HG02610 (cell line): ENCODE measurements around the gene CCDC85B.

Experiments
- ATAC-seq: cut with Tn5 transposase; IDR thresholded peaks from one replicate; pipeline ENCODE4 v1.9.1; 2021; ENCODE audit warnings: mild to moderate bottlenecking, moderate library complexity; ENCODE audit not compliant: unreplicated experiment

The CCDC85B gene

DNA sequence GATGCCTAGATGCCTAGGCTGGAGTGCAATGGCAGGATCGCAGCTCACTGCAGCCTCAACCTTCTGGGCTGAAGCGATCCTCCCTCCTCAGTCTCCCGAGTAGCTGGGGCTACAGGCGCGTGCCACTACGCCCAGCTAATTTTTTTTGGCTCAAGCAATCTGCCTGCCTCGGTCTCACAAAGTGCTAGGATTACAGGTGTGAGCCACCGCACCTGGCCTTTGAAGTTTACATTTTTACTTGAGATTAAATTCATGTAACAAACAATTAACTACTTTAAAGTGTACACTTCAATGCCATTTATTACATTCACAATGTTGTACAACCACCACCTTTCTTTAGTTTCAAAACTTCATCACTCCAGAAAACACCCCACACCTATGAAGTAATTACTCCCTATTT, 13.2 kb downstream of the CCDC85B start:
- ATAC-seq, result no peak

DNA sequence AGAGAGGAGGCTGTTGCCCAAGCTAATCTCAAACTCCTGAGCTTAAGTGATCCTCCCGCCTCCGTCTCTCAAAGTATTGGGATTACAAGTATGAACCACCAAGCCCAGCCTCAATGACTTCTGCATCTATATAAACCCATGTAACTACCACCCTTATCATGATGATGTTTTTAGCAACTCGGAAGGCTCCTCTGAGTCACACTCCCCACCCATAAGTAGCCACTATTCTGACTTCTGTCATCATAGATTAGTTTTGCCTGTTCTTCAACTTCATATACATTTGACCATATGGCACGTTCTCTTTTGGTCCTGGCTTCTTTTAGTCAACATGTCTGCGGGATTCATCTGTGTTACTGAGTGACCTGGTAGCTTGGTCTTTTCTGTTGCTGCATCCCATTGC, 16.1 kb downstream of the CCDC85B start:
- no peak for ATAC-seq

DNA sequence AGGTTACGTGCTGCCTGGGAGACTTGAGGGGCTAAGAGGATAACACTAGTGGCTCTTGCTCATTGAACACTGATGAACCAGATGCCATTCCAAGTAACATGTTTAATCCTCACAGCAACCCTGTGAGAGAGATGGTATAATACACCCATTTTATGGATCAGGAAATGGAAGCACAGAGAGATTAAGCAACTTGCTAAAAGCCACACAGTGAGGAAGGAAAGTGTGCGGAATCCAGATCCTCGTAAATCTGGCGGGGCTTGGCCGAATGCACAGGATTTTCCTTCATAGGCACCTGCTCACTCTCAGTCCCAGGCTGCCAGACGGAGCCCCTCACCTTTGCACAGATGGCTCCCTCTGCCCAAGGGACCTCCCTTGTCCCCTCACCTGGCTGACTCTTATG, 17.4 kb downstream of the CCDC85B start:
- ATAC-seq, result no peak

DNA sequence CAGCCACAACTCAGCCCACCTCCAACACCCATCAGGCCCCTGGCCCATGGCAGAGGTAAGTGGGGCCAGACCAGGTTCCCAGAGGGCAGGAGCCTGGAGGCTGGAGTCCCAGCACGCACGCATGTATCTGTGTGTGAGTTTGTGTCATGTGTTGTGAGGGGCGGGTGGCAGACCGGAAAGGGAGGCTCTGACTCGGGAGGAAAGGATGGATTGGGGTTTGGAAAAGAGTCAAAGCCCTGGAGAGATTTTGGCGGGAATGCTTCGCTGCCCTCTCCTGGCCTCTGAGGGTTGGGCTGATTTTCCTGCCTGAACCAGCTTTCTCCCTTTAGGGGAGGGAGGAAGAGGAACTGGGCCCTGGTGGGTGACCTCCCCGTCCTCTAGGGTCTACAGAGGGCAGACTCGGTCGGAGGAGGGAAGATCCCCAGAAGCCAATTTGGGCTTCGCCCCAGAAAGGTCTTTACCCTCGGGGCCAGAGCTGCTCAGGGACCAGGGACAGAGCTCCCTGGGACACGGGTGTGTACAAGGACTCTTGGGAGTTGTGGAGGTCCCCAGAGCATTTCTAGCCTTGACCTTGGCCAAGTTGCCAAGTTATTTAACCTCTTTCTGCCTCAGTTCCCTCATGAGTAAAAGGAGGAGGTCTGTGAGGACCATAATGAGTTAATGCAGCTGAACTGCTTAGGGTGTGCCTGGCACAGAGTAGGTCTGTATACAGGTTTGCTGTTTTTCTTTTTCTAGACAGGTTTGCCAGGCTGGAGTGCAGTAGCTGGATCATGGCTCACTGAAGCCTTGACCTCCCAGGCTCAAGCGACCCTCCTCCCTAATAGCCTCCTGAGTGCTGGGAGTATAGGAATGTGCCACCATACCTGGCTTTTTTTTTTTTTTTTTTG, 21.5 kb downstream of the CCDC85B start:
- no peak for ATAC-seq

DNA sequence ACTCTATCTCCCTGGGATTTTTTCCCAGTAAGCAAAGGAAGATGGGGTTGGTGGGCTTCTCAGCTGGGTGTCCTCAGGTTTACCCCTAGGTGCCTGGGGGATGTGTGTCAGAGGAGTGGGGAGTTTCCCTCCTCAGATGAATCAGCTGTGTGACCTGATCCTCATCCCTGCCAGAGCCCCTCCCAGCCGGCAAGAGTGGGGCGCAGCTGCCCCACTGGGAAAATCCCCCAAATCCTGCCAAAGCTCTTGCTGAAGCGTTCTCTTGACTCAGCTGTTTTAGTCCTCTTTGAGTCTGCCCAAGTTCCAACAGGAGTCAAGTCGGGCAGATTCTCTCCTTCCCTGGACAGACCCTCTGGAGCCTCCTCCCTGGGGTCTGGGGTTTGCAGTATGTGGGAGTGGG, 22.4 kb downstream of the CCDC85B start:
- no peak for ATAC-seq

DNA sequence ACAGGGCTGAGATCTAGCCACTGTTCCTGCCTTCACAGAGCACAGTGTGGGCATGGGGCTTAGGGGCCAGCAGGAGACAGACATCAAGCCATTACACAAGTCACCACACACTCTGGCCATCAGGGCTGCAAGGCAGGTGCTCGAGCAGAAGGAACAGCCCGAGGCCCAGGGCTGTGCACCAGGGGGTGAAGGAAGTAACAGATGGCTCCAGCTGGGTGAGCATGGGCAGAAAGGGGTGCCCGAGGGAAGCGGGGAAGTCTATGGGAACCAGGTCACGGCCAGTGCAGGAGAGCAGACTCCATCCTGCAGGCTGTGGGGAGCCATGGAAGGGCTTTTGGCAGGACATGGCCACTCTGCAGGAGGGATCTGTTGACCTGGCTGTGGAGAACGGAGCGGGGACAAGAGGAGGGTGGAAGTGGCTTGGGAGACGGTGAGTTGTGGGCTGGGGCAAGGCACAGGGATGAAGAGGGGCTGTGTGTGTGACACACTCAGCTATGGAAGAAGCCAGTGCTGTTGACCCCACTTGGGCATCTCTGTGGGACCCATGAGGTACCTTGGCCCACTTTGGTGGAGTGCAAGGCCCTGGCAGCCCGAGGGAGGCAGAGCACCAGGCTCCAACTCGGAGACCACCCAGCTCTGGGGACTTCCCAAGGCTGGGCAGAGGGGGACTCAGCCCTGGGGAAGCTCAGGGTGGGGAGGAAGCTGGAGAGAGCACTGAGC, 24.8 kb downstream of the CCDC85B start:
- ATAC-seq, result no peak

DNA sequence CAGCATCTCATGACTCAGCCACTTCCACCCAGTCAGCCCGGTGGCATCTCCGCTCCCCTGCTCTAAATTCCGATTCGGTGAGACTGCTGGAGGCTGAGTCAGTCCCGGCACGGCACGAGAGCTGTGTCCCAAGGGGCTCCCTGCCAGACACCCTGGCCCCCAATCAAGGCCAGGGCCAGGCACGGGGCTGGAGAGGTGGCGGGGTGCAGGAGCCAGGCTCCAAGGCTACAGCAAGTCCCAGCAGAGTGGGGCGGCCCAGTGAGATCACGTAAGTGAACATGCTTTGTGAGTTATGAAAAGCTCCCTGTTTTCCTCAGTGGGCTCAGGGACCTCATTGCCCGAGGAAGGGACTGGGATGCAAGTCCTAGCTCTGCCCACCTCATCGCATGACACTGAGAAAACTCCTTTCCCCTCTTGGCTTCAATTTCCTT, 25.4 kb downstream of the CCDC85B start:
- ATAC-seq, result no peak

DNA sequence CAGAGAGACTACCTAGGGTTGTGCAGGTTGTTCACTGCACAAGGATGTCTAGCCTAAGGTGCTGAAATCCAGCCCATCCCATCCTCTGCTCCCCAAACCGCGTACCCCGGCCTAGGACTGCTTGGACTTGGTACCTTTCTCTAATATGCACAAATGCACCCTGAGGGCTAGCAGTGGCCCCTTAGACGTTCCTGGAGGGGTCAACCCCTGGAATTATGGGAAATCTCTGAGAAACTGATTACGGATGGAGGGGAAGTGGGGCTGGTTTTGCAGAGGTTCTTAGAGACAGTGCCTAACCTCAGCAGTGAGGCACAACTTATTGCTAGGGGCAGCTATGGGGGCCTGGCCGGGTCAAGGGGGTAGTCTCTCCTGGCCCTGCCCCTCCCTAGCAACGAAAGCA, 25.9 kb downstream of the CCDC85B start:
- no peak for ATAC-seq

DNA sequence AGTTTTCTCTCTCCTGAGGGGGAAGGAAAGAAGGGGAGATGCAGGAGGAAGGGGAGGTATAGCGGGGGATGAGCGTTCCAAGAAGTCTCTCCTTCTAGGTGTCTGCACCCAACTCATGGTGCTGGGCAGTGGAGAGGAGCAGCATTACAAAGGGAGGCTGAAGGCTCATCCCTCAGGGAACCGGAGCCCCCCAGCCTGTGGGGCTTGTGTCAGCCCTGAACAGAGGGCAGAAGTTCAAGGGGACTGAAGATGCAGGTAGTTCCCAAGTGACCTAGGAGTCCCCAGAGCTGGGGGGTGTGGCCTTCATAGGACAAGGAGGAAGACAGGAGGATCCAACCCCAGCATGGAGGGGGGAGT, 26.6 kb downstream of the CCDC85B start:
- ATAC-seq, result no peak

DNA sequence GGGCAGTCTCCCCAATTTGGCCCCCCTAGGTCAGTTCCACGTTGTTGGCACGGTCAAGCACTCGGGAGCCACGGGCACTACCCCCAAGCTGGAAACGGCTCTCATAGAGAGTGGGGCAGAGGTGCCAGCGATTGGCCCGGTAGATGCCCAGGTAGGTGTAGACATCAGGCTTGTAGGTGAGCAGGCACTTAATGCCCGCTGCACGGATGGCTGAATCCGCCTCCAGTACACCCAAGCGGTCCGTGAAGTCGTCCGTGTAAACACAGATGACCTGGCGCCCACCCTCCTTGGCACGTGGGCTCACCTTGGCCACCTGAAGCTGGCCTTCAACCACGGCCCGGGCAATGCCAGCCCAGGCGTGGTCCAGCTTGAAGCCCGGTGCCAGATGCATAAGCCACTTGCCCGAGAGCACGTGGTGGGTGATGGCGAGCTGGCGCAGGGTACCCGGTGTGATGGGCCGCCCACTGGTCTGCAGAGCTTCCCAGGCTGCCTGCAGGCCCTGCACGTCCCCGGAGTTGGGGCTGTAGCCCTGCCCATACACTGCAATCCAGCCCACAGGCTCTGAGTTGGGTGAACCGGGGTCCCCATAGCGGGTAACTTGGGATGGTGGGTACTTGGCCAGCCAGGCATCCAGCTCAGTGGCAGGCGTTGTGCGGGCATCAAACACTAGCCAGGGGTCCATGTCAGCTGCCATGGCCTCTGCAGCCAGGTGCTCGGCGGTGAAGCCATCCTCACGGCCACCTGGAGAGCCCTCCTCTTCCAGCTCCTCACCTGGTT, 27.1 kb downstream of the CCDC85B start:
- no peak for ATAC-seq

DNA sequence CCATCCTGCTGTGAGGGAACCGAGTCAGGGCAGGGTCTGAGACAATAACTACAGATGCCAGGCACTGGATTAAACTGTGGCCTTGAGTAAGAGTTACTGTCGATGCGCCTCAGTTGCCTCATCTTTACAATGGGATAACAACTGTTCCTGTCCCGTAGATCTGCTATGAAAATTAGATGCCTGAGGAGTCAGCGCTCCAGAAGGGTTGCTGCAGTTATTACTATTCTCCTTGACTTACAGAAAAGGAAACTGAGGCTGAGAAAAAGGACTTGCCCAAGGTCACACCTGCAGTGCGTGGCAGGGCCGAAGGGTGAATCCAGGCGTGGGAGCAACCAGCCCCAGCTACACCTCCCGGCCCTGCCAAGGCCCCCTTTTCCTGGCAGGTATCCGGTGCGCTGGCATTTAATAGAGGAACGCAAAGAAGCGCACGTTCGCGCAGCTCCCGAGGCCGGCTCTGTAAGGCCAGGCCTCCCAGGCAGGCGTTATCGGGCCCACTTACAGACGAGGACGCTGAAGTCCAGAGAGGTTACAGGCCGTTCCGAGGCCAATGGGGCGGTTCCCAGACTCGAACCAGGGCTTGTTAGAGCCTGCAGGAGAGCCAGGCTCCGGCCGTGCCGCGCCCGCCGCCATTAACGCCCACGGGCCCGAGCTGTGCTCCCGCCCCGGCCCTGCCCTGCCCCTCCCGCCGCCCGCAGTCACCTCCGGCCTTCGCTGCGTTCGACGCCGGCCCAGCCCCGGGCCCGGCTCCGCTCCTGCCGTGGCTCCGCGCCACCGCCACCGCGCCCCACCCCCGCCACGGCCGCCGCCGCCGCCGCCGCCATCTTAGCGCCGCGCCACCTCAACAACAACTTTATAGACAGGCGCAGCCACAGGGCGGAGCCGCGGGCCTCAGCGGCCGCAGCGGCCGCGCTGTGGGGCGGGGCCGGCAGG, 28.0 kb downstream of the CCDC85B start, which contains the start of gene C11orf68:
Gene C11orf68, minus strand, starts transcription at position 852 of the 930 bp plus-strand sequence. Its CDS starts 31 bp downstream, at position 821.
- ATAC-seq, result peak; percentile 45

DNA sequence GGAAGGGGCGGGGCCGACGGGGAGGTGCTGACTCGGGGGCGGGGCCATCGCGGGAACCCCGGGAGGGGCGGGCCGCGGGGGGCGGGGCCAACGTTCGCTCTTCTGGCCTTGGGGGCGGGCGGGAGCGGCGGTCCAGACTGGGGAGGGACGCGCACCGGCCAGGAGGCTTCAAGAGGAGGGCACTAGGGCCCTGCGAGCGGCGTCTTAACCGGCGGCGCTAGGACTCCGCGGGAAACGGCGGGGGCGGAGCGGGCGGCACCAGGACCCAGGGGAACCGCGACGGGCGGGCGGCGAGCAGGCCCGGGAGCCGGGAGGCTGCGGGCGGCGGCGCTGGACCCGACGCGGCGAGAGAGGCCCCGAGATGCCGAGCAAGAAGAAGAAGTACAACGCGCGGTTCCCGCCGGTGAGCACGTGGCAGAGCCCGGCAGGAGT, 28.7 kb downstream of the CCDC85B start, which contains the start of gene DRAP1:
Gene DRAP1, plus strand, starts transcription at position 286 of the 432 bp plus-strand sequence. Its CDS starts 76 bp downstream, at position 362.
- ATAC-seq, result peak; percentile 82

DNA sequence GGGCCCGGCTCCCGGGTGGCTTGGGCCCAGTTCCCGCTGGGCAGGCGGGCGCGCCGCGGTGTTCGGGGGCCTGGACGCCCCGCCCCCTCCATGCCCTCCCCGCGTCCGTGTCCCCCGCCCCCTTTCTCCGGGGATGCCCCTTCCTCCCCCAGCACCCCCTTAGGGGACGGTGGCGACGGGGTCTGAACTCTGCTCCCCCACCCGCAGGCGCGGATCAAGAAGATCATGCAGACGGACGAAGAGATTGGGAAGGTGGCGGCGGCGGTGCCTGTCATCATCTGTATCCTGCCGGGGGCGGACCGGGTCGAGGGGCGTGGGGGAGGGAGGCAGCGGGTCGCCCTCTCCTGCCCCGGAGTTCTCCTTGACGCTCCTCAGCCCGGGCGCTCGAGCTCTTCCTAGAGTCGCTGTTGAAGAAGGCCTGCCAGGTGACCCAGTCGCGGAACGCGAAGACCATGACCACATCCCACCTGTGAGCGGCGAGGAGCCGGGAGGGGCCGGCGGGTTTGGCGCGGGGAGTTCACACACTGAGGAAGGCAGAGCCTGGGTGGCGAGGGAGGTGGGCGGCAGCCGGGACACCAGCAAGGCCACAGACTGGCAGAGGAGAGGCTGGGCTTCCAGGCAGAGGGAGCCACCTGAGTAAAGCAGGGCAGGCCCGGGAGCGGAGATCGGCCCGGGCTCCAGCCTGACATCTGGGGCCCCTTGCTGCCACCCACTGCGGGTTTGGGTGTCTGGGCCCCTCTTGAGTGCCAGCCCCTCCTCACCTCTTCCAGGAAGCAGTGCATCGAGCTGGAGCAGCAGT, 29.3 kb downstream of the CCDC85B start:
- ATAC-seq, result peak; percentile 28

DNA sequence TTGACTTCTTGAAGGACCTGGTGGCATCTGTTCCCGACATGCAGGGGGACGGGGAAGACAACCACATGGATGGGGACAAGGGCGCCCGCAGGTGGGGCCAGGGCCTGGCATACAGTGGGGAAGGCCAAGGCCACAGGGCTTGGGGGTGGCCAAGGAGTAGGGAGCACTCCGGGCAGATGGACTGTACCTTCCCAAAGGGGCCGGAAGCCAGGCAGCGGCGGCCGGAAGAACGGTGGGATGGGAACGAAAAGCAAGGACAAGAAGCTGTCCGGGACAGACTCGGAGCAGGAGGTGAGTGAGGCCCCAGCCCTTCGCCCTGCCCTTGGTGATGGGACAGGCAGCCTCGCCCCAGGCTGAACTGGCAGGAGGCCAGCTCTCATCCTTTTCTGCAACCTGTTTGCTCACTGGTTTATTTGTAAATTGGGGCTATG, 29.9 kb downstream of the CCDC85B start:
- ATAC-seq, result no peak

DNA sequence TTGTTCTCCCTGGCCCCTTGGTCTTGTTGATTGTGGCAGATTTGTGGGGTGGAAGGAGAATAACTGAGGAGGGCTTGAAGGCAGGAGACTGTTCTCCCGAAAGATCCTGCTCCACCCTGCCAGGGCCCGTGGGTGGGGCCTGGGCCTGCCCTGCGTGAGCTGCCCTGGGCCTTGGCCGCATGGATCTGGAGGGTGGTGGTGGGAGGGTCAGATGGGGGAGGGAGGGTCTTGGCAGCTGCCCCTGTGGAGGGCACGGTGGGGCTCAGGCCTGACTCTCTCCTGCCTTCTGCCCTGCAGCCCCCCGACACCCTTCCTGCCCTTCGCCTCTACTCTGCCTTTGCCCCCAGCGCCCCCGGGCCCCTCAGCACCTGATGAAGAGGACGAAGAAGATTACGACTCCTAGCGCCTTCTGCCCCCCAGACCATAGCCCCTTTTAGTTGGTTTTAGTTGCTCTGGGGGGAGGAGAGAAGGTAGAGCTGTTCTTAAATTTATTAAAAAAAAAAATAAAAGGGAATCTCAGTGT, 30.6 kb downstream of the CCDC85B start:
- ATAC-seq, result no peak

DNA sequence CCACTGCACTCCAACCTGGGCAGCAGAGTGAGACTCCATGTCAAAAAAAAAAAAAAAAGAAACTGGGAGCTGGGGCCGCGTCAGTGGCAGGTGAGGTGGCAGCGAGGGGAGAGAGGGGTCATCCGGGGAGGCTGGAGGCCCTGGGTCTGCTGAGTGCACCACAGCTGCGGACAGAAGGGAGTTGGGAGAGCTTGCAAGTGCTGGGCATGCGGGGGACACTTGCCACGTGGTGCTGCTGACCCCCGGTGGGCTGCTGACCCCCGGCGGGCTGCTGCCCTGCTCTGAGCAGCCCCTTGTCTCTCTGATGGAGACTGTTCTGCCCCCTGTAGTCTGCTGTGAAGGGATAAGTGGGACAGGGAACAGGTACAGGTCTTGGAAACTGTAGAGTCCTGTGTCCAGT, 31.4 kb downstream of the CCDC85B start:
- no peak for ATAC-seq

DNA sequence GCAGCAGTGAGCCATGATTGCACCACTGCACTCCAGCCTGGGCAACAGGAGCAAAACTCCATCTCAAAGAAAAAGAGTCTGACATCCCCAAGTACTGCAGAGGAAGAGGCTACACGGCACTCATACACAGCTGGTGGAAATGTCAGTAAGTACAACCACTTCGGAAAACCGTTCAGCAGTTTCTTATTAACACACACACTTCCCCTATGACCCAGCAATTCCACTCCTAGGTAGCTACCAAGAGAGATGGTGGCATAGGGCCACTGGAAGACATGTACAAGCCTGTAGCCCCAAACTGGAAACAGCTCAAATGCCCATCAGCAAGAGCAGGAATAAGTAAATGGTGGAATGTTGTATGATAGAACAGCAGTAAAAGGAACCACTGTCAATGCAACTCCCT, 32.1 kb downstream of the CCDC85B start:
- no peak for ATAC-seq

DNA sequence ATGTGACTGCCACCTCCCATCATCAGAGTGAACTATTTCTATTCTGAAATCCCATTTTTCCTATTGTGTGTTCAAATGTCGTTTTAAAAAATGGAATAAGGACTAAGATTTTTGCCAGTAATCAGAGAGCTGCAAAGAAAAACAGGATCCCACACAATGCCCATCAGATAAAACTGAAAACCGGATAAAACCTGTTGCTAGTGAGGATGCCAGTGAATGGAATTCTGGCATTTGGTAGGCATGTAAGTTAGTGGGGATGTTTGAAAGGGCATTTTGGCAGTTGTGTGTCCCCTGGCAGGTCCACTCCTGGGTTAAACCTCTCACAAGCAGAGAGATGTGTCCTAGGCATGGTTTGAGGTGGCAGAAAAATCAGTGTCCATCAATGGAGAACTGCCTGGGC, 34.9 kb downstream of the CCDC85B start:
- no peak for ATAC-seq

DNA sequence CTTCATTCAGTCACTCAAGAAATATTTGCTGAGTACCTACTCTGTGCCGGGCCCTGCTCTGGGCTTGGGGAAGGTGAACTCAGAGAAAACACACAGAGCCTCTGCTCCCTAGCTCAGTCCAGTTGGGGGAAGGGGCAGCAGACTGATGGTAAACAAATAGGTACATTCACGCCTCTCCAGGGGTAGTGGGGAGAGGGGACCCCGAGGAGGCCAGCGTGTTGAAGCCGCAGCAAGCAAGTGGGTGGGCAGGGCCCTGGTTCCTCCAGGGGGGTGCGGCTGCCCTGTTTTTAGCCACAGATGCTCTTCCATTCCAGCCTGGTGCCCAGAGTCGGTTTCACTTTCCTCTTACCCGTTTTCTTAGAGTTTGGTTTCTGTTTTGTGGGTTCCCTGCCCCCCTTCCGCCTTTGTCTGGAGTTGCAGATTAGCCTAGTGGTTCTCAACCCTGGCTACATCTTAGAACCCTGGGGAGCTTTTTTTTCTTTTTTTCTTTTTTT, 37.5 kb downstream of the CCDC85B start:
- ATAC-seq, result peak; percentile 77
